HG02943 (cell line): ENCODE measurements around the gene APBB1.

Source experiments
- ATAC-seq: cut with Tn5 transposase; IDR thresholded peaks from one replicate; pipeline ENCODE4 v1.9.1; 2021; ENCODE audit warnings: mild to moderate bottlenecking, low read depth, moderate library complexity; ENCODE audit not compliant: unreplicated experiment

The APBB1 gene

GRCh38 chr11:6354651-6355485 lies 64.0 kb downstream of the APBB1 start:
- ATAC-seq: no peak

GRCh38 chr11:6353367-6353987 lies 65.4 kb downstream of the APBB1 start:
- no peak for ATAC-seq

- no peak for ATAC-seq
These were observed 67.0 kb downstream of the APBB1 start for GRCh38 chr11:6351782-6352382.

- no peak for ATAC-seq
These were observed 68.4 kb downstream of the APBB1 start for GRCh38 chr11:6350486-6350885.

- no peak for ATAC-seq
These were observed 68.9 kb downstream of the APBB1 start for GRCh38 chr11:6350043-6350442.

- no peak for ATAC-seq
These were observed 73.5 kb downstream of the APBB1 start for GRCh38 chr11:6345366-6345765.
